ENCODE results near the gene PSMG3. TPM values are rescaled to one million over a fixed set of nuclear protein-coding genes. Genes with fewer than 3 reads are reported as not detected.
A peak's percentile ranks its signal among the peaks of the same experiment; 100 is the strongest.

The PSMG3 gene
- total RNA-seq, 1 donor from 2014 or later: 31.1 TPM

GRCh38 chr7:1525409-1525808, 44.4 kb downstream of the PSMG3 start:
- Histone ChIP-seq H3F3A (ENCODE audit: low read depth) (no peaks in the 10 kb centered on the region), H3K36me3 (no peaks in the 10 kb centered on the region), H3K9ac (no peak overlapping the region), H3K4me3 (no peak overlapping the region), H3K4me2 (no peak overlapping the region), H4K20me1 (ENCODE audit: low read depth) (no peaks in the 10 kb centered on the region), H3K9me3 (ENCODE audit: low read depth) (no peaks in the 10 kb centered on the region), H3K4me1 (no peaks in the 10 kb centered on the region), H3K27me3 (peaks cover 10% of the 10 kb centered on the region), H2AFZ (replicated peaks) (no peak overlapping the region), H3K27ac (no peak overlapping the region), H3K79me2 (ENCODE audit: low read depth) (no peaks in the 10 kb centered on the region)
- no peak for DNase-seq (ENCODE audit: low spot score)
- no peak for TF ChIP-seq EZH2 (IDR thresholded peaks at IDR 0.05)
- Mint-ChIP-seq H3K4me1 (peaks cover 9% of the 10 kb centered on the region), H3K27ac (peak overlapping the region; percentile 78), H3K4me3 (no peak overlapping the region), H3K9me3 (no peaks in the 10 kb centered on the region), H3K27me3 (ENCODE audit: insufficient read depth, low read depth) (peaks cover 11% of the 10 kb centered on the region), H3K36me3 (no peaks in the 10 kb centered on the region)

- Histone ChIP-seq H3K4me2 (no peak overlapping the region), H3K4me1 (no peaks in the 10 kb centered on the region), H3K9ac (no peak overlapping the region), H3K79me2 (ENCODE audit: low read depth) (no peaks in the 10 kb centered on the region), H3K9me3 (ENCODE audit: low read depth) (no peaks in the 10 kb centered on the region), H3F3A (ENCODE audit: low read depth) (no peaks in the 10 kb centered on the region), H3K4me3 (no peak overlapping the region), H2AFZ (replicated peaks) (no peak overlapping the region), H3K36me3 (no peaks in the 10 kb centered on the region), H4K20me1 (ENCODE audit: low read depth) (no peaks in the 10 kb centered on the region), H3K27ac (no peak overlapping the region), H3K27me3 (peaks cover 4% of the 10 kb centered on the region)
- TF ChIP-seq CTCF (IDR thresholded peaks at IDR 0.05) (no peak), EZH2phosphoT487 (IDR thresholded peaks at IDR 0.05) (no peak), EZH2 (IDR thresholded peaks at IDR 0.05) (no peak)
- H3K27ac Mint-ChIP-seq: peak overlapping the region; percentile 29
- peaks cover 4% of the 10 kb centered on the region for H3K9me3 Mint-ChIP-seq
- no peak overlapping the region for H3K4me3 Mint-ChIP-seq
- no peak for DNase-seq (ENCODE audit: low spot score)
- H3K4me1 Mint-ChIP-seq: peaks cover 5% of the 10 kb centered on the region
- H3K27me3 Mint-ChIP-seq (ENCODE audit: insufficient read depth, low read depth): peaks cover 12% of the 10 kb centered on the region
- H3K36me3 Mint-ChIP-seq: no peaks in the 10 kb centered on the region
These were observed 46.0 kb downstream of the PSMG3 start for GRCh38 chr7:1523844-1524243.

GRCh38 chr7:1523208-1523607, 46.6 kb downstream of the PSMG3 start:
- no peak for TF ChIP-seq EZH2phosphoT487 (IDR thresholded peaks at IDR 0.05)
- no peak for TF ChIP-seq CTCF (IDR thresholded peaks at IDR 0.05)
- TF ChIP-seq EZH2 (IDR thresholded peaks at IDR 0.05): no peak
- H3K4me1 Mint-ChIP-seq: peaks cover 5% of the 10 kb centered on the region

GRCh38 chr7:1521456-1521855, 48.4 kb downstream of the PSMG3 start:
- no peaks in the 10 kb centered on the region for H3K36me3 ChIP-seq
- H3K4me3 Mint-ChIP-seq: peak overlapping the region; percentile 5
- TF ChIP-seq CTCF (IDR thresholded peaks at IDR 0.05) (no peak), EZH2 (IDR thresholded peaks at IDR 0.05) (no peak), EZH2phosphoT487 (IDR thresholded peaks at IDR 0.05) (no peak)
- H3K36me3 Mint-ChIP-seq: no peaks in the 10 kb centered on the region
- H3K27ac Mint-ChIP-seq: no peak overlapping the region
- H3K9me3 ChIP-seq (ENCODE audit: low read depth): no peaks in the 10 kb centered on the region
- no peaks in the 10 kb centered on the region for H3K4me1 ChIP-seq
- no peak for DNase-seq (ENCODE audit: low spot score)
- peaks cover 4% of the 10 kb centered on the region for H3K9me3 Mint-ChIP-seq
- no peak overlapping the region for H3K27ac ChIP-seq
- no peak overlapping the region for H3K4me3 ChIP-seq
- H3K9ac ChIP-seq: no peak overlapping the region
- no peaks in the 10 kb centered on the region for H3F3A ChIP-seq (ENCODE audit: low read depth)
- H4K20me1 ChIP-seq (ENCODE audit: low read depth): no peaks in the 10 kb centered on the region
- H3K79me2 ChIP-seq (ENCODE audit: low read depth): no peaks in the 10 kb centered on the region
- no peak overlapping the region for H3K4me2 ChIP-seq
- H3K27me3 Mint-ChIP-seq (ENCODE audit: insufficient read depth, low read depth): peaks cover 9% of the 10 kb centered on the region
- H2AFZ ChIP-seq (replicated peaks): no peak overlapping the region
- H3K27me3 ChIP-seq: no peaks in the 10 kb centered on the region
- no peaks in the 10 kb centered on the region for H3K4me1 Mint-ChIP-seq

More at GRCh38 chr7:1523208-1523607, 46.6 kb downstream of the PSMG3 start:
- Mint-ChIP-seq H3K27me3 (ENCODE audit: insufficient read depth, low read depth) (peaks cover 12% of the 10 kb centered on the region), H3K36me3 (no peaks in the 10 kb centered on the region), H3K4me3 (no peak overlapping the region), H3K9me3 (peaks cover 4% of the 10 kb centered on the region), H3K27ac (peak overlapping the region; percentile 46)
- H3K4me2 ChIP-seq: no peak overlapping the region
- peak overlapping the region; percentile 76 for H2AFZ ChIP-seq (replicated peaks)
- no peaks in the 10 kb centered on the region for H3K9me3 ChIP-seq (ENCODE audit: low read depth)
- no peak for DNase-seq (ENCODE audit: low spot score)
- no peaks in the 10 kb centered on the region for H3F3A ChIP-seq (ENCODE audit: low read depth)
- no peak overlapping the region for H3K9ac ChIP-seq
- H3K4me3 ChIP-seq: no peak overlapping the region
- H3K4me1 ChIP-seq: no peaks in the 10 kb centered on the region
- H3K79me2 ChIP-seq (ENCODE audit: low read depth): no peaks in the 10 kb centered on the region
- H4K20me1 ChIP-seq (ENCODE audit: low read depth): no peaks in the 10 kb centered on the region
- peaks cover 4% of the 10 kb centered on the region for H3K27me3 ChIP-seq
- no peak overlapping the region for H3K27ac ChIP-seq
- no peaks in the 10 kb centered on the region for H3K36me3 ChIP-seq

Data from neural progenitor cell (in vitro differentiated cells).